Measurements from ENCODE around the gene KCNMA1. TPM values are rescaled to one million over a fixed set of nuclear protein-coding genes. Genes with fewer than 3 reads are reported as not detected.
"Not testable (repeated sequence)": the region's sequence is repeated elsewhere in the genome, so short reads cannot be mapped to it uniquely, and the experiment has no call there.

KCNMA1 gene
- total RNA-seq, 1 experiment from 2014 or later, result not detected

- no peak for DNase-seq (ENCODE audit: low read depth, low spot score)
- in situ Hi-C loops (cut with HindIII; ENCODE audit: low pct_unique_long_range_greater_than_20kb, low sequenced_read_pairs), result no loop called here
These were observed 58.9 kb downstream of the KCNMA1 start for GRCh38 chr10:77578583-77579227.

GRCh38 chr10:77577666-77578229 lies 59.9 kb downstream of the KCNMA1 start:
- no peak for DNase-seq (ENCODE audit: low read depth, low spot score)
- in situ Hi-C loops (cut with HindIII; ENCODE audit: low pct_unique_long_range_greater_than_20kb, low sequenced_read_pairs), result no loop called here

DNA sequence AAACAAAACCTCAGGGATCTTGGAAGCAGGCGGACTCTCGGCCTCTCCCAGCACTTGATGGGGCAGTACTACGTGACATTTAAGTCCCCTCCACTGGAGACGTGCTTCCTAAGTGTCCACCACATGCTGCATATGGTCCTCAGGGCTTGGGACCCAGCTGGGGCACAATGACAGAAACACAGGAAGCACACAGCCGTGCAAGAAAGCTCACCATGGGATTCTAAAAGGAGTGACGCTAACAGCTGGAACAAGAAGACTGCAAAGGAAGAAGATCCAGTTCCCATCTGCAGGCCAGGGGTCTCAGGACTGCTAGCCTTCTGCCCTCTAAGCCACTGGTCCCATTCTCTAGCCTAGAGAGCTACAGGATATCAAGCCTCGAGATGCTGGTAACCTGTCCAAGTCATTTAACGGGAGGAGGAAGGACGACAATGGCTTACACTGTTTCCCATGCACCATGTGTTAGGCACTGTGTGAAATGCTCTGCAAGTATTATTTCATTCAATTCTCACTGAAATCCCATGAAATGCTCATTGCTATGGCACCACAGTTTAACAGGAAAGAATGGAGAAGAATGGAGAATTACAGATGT lies 61.1 kb downstream of the KCNMA1 start:
- DNase-seq (ENCODE audit: low read depth, low spot score), result no peak
- in situ Hi-C loops (cut with HindIII; ENCODE audit: low pct_unique_long_range_greater_than_20kb, low sequenced_read_pairs), result no loop called here

DNA sequence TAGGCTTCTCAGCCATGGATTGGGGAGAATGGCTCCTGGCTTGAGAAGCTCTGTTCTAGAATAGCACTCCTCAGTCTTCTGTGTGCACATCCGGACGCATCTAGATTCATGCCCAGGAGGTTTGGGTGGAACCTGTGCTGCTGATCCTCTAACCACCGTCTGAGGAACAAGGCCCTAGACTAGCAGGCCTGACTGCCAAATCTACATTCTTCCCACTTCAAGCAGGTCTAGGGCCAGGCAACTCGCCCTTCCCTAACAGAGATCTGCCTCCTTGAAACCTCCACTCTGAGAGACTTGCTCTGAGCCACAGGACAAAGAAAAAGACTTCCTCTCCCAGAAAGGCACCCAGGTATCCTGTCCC lies 61.6 kb downstream of the KCNMA1 start:
- in situ Hi-C loops (cut with HindIII; ENCODE audit: low pct_unique_long_range_greater_than_20kb, low sequenced_read_pairs), result no loop called here
- no peak for DNase-seq (ENCODE audit: low read depth, low spot score)

DNA sequence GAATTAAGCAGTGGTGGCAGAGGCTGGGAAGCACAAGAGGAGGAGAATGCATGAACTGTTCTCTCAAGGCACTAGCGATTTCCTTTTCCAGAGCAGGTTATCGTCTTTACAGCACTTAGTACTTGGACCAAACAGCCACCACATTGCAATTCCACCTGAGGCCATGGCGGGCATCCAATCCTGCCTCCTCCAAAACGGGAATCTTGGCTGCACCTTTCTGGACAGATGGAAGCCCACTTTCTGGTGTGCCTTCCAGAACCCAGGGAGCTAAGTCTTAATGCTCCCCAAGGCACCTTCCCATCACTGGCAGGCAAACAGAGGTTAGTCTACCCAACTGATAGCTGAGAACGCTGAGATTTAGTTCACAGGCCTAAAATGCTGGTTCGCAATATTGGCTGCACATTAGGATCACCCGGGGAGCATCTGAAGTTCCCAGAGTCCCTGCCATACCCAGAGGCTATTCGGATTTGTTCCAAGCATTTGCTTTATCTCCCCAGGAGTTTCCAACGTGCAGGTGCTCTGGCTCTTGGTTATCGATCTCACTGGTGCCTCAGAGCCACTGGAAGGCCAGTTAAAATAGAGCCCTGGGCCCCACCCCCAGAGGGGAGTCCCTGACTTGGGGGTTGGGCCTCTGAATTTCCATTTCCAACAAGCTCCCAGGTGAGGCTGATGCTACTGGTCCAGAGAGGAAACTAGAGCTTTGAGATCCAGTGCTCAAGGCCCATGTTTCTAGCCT lies 62.2 kb downstream of the KCNMA1 start:
- in situ Hi-C loops (cut with HindIII; ENCODE audit: low pct_unique_long_range_greater_than_20kb, low sequenced_read_pairs), result no loop called here

DNA sequence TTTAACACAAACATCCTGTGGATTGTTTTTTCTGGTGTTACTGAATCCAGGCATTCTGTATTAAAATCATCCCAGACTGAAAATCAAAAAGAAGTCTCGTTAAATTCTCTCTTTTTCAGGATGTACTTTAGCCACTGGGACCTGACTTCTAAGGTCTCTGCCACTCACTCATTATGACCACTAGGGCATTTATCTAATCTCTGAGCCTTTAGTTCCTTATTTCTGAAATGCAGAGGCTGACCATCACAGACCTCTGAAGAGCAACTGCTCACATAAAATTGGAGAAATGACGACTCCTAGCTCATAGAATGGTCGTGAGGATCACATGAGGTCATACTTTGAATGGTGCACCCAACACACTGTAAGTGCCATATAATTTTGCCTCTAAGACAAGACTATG lies 63.2 kb downstream of the KCNMA1 start:
- no peak for DNase-seq (ENCODE audit: low read depth, low spot score)
- in situ Hi-C loops (cut with HindIII; ENCODE audit: low pct_unique_long_range_greater_than_20kb, low sequenced_read_pairs), result no loop called here

More for the DNA sequence above, 62.2 kb downstream of the KCNMA1 start:
- no peak for DNase-seq (ENCODE audit: low read depth, low spot score)

DNA sequence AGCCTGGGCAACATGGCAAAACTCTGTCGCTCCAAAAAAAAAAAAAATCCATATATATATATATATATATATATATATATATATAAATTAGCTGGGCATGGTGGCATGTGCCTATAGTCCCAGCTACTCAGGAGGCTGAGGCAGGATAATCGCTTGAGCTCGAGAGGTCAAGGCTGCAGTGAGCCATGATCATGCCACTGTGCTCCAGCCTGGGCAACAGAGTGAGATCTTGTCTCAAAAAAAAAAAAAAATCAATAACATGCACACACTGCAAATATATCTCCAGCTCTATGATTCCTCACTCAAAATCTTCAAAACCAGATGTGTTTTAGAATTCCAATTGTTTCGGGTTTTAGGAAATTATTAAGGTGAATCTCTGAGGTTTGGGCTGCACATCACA lies 65.1 kb downstream of the KCNMA1 start:
- in situ Hi-C loops (cut with HindIII; ENCODE audit: low pct_unique_long_range_greater_than_20kb, low sequenced_read_pairs); DNase-seq (ENCODE audit: low read depth, low spot score): not testable (repeated sequence)

- DNase-seq (ENCODE audit: low read depth, low spot score), result no peak
- in situ Hi-C loops (cut with HindIII; ENCODE audit: low pct_unique_long_range_greater_than_20kb, low sequenced_read_pairs), result no loop called here
These were observed 66.1 kb downstream of the KCNMA1 start for GRCh38 chr10:77571490-77571889.

DNA sequence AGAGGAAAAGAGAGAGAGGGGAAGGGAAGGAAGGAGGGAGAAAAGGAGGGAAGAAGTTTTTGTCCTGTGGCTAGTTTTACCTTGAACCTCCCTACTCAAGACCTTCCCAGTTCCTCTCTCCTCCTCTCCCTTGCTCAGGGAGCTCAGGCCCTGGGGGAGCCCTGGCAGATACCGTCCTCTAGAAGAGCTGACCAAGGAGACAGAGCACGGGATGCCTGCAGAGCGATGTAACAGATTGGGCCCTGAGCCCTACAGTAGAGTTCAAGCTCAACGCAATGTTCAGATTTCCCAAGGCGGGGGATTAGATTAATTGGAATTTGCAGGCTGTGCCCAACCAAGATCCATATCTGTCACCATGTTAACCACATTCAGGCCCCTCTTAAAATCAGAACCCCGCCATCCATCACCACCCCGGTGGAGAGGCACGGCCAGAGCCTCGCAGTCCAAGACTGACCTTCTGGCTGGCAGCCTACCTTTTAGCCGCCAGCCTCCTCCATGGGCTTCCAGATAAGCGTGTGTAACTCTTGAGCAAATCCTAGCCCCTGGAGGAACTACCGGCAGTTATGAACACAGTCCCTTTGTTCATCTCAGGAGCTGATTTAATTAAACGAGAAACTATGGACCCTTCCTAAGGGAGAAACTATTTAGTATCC lies 70.6 kb downstream of the KCNMA1 start:
- no peak for DNase-seq (ENCODE audit: low read depth, low spot score)
- in situ Hi-C loops (cut with HindIII; ENCODE audit: low pct_unique_long_range_greater_than_20kb, low sequenced_read_pairs), result no loop called here

GRCh38 chr10:77566236-77566635 lies 71.4 kb downstream of the KCNMA1 start:
- in situ Hi-C loops (cut with HindIII; ENCODE audit: low pct_unique_long_range_greater_than_20kb, low sequenced_read_pairs), result no loop called here
- no peak for DNase-seq (ENCODE audit: low read depth, low spot score)

DNA sequence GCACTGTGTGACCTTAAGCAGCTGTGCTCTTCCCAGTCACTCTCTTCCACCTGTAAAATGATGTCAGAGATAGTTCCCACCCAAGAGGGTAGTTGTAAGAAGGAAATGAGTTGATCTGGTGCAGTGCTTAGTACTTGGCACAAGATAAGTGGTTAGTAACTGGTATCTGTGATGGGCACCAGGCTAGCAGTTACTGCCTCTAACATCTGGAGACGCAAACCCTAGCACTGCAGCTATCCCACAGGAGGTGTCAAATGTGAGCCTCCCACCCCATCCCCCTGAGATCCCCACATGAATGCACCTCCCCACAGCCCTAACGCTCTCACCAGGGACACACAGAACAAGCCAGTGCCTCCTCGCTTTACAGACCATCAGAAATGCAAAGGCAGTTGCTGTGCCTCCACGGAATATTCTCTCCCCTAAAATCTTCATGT lies 72.0 kb downstream of the KCNMA1 start:
- in situ Hi-C loops (cut with HindIII; ENCODE audit: low pct_unique_long_range_greater_than_20kb, low sequenced_read_pairs), result no loop called here
- no peak for DNase-seq (ENCODE audit: low read depth, low spot score)

- in situ Hi-C loops (cut with HindIII; ENCODE audit: low pct_unique_long_range_greater_than_20kb, low sequenced_read_pairs), result no loop called here
- DNase-seq (ENCODE audit: low read depth, low spot score), result no peak
These were observed 72.6 kb downstream of the KCNMA1 start for GRCh38 chr10:77564731-77565589.

DNA sequence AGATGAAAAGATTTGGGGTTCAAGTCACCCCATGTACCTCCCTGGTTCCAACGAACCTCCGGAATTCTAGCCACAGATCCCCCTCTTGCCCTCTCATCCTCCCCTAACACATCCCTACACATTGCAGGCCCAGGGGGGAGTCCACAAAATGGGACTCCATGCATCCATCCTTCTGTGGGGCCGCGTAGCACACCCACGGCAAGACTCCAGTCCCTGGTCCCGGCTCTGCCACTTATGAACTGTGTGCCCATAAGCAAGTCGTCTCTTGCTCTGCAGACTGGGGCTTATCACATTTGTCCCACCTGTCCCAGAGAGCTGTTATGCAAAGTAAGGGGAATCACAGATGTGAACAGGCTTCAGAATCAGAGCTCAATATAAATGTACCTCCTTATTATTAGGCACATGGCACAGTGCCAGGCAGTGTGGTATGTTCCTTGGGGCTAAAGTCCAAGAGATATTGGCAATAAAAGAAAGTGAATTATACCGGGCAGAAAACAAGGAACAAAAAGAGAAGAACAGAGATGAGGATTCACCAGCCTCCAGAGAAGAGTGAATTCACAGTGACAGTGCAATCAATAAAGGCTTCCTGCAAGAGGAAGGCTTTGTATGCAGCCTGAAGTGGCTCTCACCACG lies 73.9 kb downstream of the KCNMA1 start:
- in situ Hi-C loops (cut with HindIII; ENCODE audit: low pct_unique_long_range_greater_than_20kb, low sequenced_read_pairs), result no loop called here
- DNase-seq (ENCODE audit: low read depth, low spot score), result no peak

GRCh38 chr10:77562742-77563141 lies 74.9 kb downstream of the KCNMA1 start:
- in situ Hi-C loops (cut with HindIII; ENCODE audit: low pct_unique_long_range_greater_than_20kb, low sequenced_read_pairs), result no loop called here
- DNase-seq (ENCODE audit: low read depth, low spot score), result no peak

- no peak for DNase-seq (ENCODE audit: low read depth, low spot score)
- in situ Hi-C loops (cut with HindIII; ENCODE audit: low pct_unique_long_range_greater_than_20kb, low sequenced_read_pairs), result no loop called here
These were observed 75.6 kb downstream of the KCNMA1 start for GRCh38 chr10:77561991-77562390.

DNA sequence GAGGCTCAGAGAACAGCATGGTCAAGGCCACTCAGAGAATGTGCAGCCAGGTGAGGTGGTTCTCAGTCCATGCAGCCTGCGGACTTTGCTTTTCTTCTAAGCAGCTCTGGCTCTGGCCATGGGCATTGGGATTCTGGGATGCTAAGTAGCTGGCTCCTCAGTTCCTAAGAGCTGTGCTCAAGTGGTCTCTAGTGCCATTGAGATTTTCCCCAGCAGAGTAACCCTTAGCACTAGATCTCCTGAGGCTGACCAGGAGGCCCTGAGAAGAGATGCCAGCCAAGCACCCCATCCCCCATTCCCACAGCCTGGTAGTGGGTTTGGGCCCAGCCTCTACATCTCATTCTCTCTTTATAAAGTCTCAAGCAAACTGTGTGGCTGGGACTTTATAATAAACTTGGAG lies 77.1 kb downstream of the KCNMA1 start:
- in situ Hi-C loops (cut with HindIII; ENCODE audit: low pct_unique_long_range_greater_than_20kb, low sequenced_read_pairs), result no loop called here

GRCh38 chr10:77560052-77560451 lies 77.6 kb downstream of the KCNMA1 start:
- no peak for DNase-seq (ENCODE audit: low read depth, low spot score)
- in situ Hi-C loops (cut with HindIII; ENCODE audit: low pct_unique_long_range_greater_than_20kb, low sequenced_read_pairs), result no loop called here

More for the DNA sequence above, 77.1 kb downstream of the KCNMA1 start:
- no peak for DNase-seq (ENCODE audit: low read depth, low spot score)
